K562 (cell line): Measurements from ENCODE around the gene C10orf53. TPM values are rescaled to one million over a fixed set of nuclear protein-coding genes. Genes with fewer than 3 reads are reported as not detected.

Source experiments
- ATAC-seq: fragments of 200-7000 bp; cut with Tn5 transposase; 3 replicates; pipeline ENCODE4 v1.9.1; 2020; ENCODE audit warnings: moderate library complexity
- BruUV-seq: library from RNA; stranded (reverse); fragments of 400-500 nt; replicated peaks from 2 replicates; lab custom pipeline; 2021; lab: Mats Ljungman, UMichigan
- CTCF ChIA-PET: fragments of 300-600 bp; formaldehyde crosslinking; extraction: SDS; loops from one replicate; lab custom pipeline; 2021; ENCODE audit warnings: low intra/inter-chr PET ratio; lab: Yijun Ruan, JAX
- POLR2A ChIA-PET: fragments of 300-600, 350-650 bp; sonication (Branson Sonifier 250); formaldehyde crosslinking; extraction: SDS; loops from one replicate; lab custom pipeline; 2021; ENCODE audit warnings: antibody characterized with exemption, inconsistent platforms; lab: Yijun Ruan, JAX
- DNase-seq, 4 experiments: peaks; one replicate each; pipeline versions ENCODE4 v3.0.0 to v3.0.0-alpha.2; 2011 to 2018; ENCODE audit warnings: low spot score in 3 of 4, mixed read lengths in 3 of 4; ENCODE audit errors: extremely low read depth in 1 of 4
- FAIRE-seq: peaks from 2 replicates; lab custom pipeline; 2011; peaks lifted over from hg19 to GRCh38; lab: Jason Lieb, UNC
- H2AFZ ChIP-seq: 2 replicates; pipeline ENCODE4 v1.6.0; 2011; ENCODE audit warnings: low read depth, low read length, control low read depth, inconsistent platforms
- H3K27ac ChIP-seq: fragments of 200-600 bp; 3 replicates; pipeline ENCODE4 v1.8.0; 2011; ENCODE audit warnings: low read depth, mild to moderate bottlenecking, control low read depth, inconsistent platforms, low read length, moderate library complexity, mixed read lengths; ENCODE audit errors: extremely low read depth
- H3K27me3 ChIP-seq, 2 experiments: fragments of 300-600 bp in 1 of 2; 2 replicates in 1 of 2; 3 replicates in 1 of 2; pipeline versions ENCODE4 v1.6.0 to v1.8.0; 2011; ENCODE audit warnings: inconsistent platforms in 2 of 2, low read length in 2 of 2, mild to moderate bottlenecking in 1 of 2, mixed read lengths in 1 of 2, moderate library complexity in 1 of 2; ENCODE audit not compliant: control insufficient read depth in 2 of 2, insufficient read depth in 2 of 2
- H3K36me3 ChIP-seq: fragments of 300-600 bp; 3 replicates; pipeline ENCODE4 v1.8.0; 2011; ENCODE audit warnings: mild to moderate bottlenecking, low read length, inconsistent platforms; ENCODE audit not compliant: control insufficient read depth, insufficient read depth
- H3K4me1 ChIP-seq, 2 experiments: fragments of 200-600 bp in 1 of 2; replicated peaks in 1 of 2; 2 replicates in 1 of 2; 3 replicates in 1 of 2; pipeline versions ENCODE4 v1.5.1 to v1.8.0; 2011; ENCODE audit warnings: inconsistent platforms in 2 of 2, low read length in 2 of 2, mild to moderate bottlenecking in 1 of 2, mixed read lengths in 1 of 2, moderate library complexity in 1 of 2; ENCODE audit not compliant: control insufficient read depth in 2 of 2, insufficient read depth in 2 of 2
- H3K4me2 ChIP-seq: 2 replicates; pipeline ENCODE4 v1.6.1; 2011; ENCODE audit warnings: low read length, control low read depth, inconsistent platforms, mixed read lengths; ENCODE audit not compliant: insufficient read depth
- H3K4me3 ChIP-seq: fragments of 200-600 bp; sonication (generic), shearing (Covaris generic); 2 replicates; pipeline ENCODE4 v1.5.1; 2016; ENCODE audit warnings: control low read depth, inconsistent platforms
- H3K79me2 ChIP-seq: fragments of 200-600 bp; 3 replicates; pipeline ENCODE4 v1.8.0; 2011; ENCODE audit warnings: low read length, inconsistent platforms; ENCODE audit not compliant: control insufficient read depth, insufficient read depth
- H3K9ac ChIP-seq, 2 experiments: 2 replicates each; pipeline versions ENCODE4 v1.6.0 to v1.6.1; 2011; ENCODE audit warnings: low read depth in 2 of 2, low read length in 2 of 2, control low read depth in 1 of 2, inconsistent platforms in 1 of 2, mild to moderate bottlenecking in 1 of 2, mixed read lengths in 1 of 2; ENCODE audit not compliant: insufficient read depth in 1 of 2
- H3K9me1 ChIP-seq: one replicate; pipeline ENCODE4 v1.6.0; 2011; ENCODE audit warnings: inconsistent platforms, mild to moderate bottlenecking, low read length, moderate library complexity; ENCODE audit not compliant: control insufficient read depth, insufficient read depth
- H3K9me3 ChIP-seq: replicated peaks from 2 replicates; pipeline ENCODE4 v1.5.1; 2011; ENCODE audit warnings: low read depth, low read length, inconsistent platforms; ENCODE audit not compliant: control insufficient read depth, insufficient read depth
- H4K20me1 ChIP-seq: replicated peaks from 2 replicates; pipeline ENCODE4 v1.6.1; 2011; ENCODE audit warnings: low read length, inconsistent platforms, mixed read lengths; ENCODE audit not compliant: control insufficient read depth, insufficient read depth
- ATF1 ChIP-seq, 2 experiments: fragments of 450-650 bp in 1 of 2; IDR thresholded peaks; 2 replicates each; pipeline ENCODE4 v1.6.1; 2016; ENCODE audit warnings: missing compliant biosample characterization in 1 of 2, missing genetic modification characterization in 1 of 2
- ETS2 ChIP-seq: IDR thresholded peaks from 2 replicates; pipeline ENCODE4 v1.6.1; 2016; ENCODE audit warnings: borderline replicate concordance, missing genetic modification characterization, mild to moderate bottlenecking, moderate library complexity, missing compliant biosample characterization; ENCODE audit not compliant: poor library complexity, severe bottlenecking
- ETV5 ChIP-seq: sonication (generic); formaldehyde crosslinking; IDR thresholded peaks from 2 replicates; pipeline ENCODE4 v1.4.0; 2020; ENCODE audit warnings: low read depth, mild to moderate bottlenecking, missing genetic modification reagents
- KAT2B ChIP-seq: IDR thresholded peaks from one replicate; pipeline ENCODE4 v1.6.1; 2012; ENCODE audit warnings: low read depth, mild to moderate bottlenecking, control low read depth, inconsistent platforms, low read length, moderate library complexity
- WGBS: fragments of 100-300 bp; shearing (Covaris generic); methylation state at CpG from one replicate; pipeline ENCODE4 v1.1.6; 2016; ENCODE audit warnings: low coverage, mixed read lengths; ENCODE audit not compliant: insufficient coverage; ENCODE audit errors: missing lambda C conversion rate; 5-methylcytosine and 5-hydroxymethylcytosine counted together
- in situ Hi-C: fragments of 300-500 bp; cut with MboI; formaldehyde crosslinking; loops from 4 replicates; pipeline ENCODE4 v1.15.0; 2018; ENCODE audit warnings: inconsistent platforms, mixed read lengths
- intact Hi-C: fragments of 100-400 bp; cut with micrococcal nuclease; formaldehyde crosslinking; loops from 2 replicates; pipeline ENCODE4 v1.14.2; 2022
- polyA plus RNA-seq, 8 experiments: library from polyadenylated mRNA; depleted of rRNA in 4 of 8; stranded (reverse) in 5 of 8; unstranded in 3 of 8; fragments of >200 nt; fragmentation: Nextera tagmentation in 2 of 8; fragmentation: Illumina TruSeq in 1 of 8; extraction: Ambion mirVana in 2 of 8; extraction: Trizol in 1 of 8; gene quantifications; 2 replicates each; pipeline versions ENCODE4 v1.2.1 to v1.2.3, GENCODE V29; 2011 to 2014; ENCODE audit warnings: inconsistent platforms in 1 of 8, missing spikeins in 1 of 8
- total RNA-seq, 7 experiments: library from RNA; depleted of rRNA in 6 of 7; stranded (reverse); fragments of >200 nt in 6 of 7; fragmentation: Illumina TruSeq in 2 of 7; extraction: Trizol in 2 of 7; gene quantifications; 2 replicates each; pipeline versions ENCODE4 v1.2.1 to v1.2.3, GENCODE V29; 2011 to 2021; ENCODE audit warnings: low replicate concordance in 1 of 7

The C10orf53 gene
- total and polyA plus RNA-seq, 9 of the 15 experiments (the other 6 are each of a cell fraction or from before 2014, with no cell fraction given), result not detected

DNA sequence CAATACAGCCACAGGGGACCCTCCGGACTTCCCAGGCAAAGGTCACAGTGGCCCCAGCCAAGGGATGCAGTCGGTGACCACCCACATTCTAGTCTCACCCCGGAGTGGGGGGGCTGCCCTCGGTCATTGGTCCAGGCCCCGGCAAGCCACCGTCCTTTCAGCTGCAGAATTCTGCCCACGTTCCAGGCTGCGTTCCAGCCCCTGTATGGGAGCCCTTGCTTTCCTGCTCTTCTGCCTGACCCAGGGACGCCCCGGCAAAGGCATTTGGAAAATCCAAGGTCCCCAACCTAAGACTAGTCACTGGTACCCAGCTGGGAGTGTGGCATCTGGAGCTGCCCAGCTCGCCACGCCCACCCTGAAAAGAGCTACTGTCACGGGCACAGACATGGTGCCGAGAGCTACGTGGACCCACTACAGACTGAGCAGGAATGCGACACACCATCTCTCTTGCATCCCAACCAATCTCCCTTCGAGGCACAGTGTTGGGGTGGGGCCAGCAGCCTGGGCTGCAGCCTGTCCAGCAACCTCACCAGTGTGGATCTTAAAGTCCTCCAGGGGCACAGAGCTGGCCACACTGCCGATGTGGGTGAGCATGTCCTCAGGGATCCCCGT is 64.1 kb downstream of the C10orf53 start:
- no peak overlapping the region for H3K4me3 ChIP-seq
- no peak for FAIRE-seq
- POLR2A ChIA-PET, result no interaction called here
- CTCF ChIA-PET, result no interaction called here
- no peak overlapping the region for H3K4me2 ChIP-seq
- H2AFZ ChIP-seq, result no peak overlapping the region
- H3K9me1 ChIP-seq, result no peaks in the 10 kb centered on the region
- ATAC-seq, result no peak
- BruUV-seq, result no TSS peak
- intact Hi-C loops (no loop called here), in situ Hi-C loops (no loop called here)
- under 1% methylated on average over 19 of the region's 19 CpGs for WGBS
- peaks cover 5 to 51% of the 10 kb centered on the region in 2 experiments; a peak in 4 of 5 replicates for H3K27me3 ChIP-seq
- peaks cover 0 to 7% of the 10 kb centered on the region in 2 experiments; a peak in 1 of 5 replicates for H3K4me1 ChIP-seq
- no peak overlapping the region for H3K27ac ChIP-seq
- no peak overlapping the region; a peak in 1 of 4 replicates for H3K9ac ChIP-seq
- H3K36me3 ChIP-seq, result no peaks in the 10 kb centered on the region
- H3K9me3 ChIP-seq, result no peaks in the 10 kb centered on the region
- DNase-seq, result no peak
- no peaks in the 10 kb centered on the region for H3K79me2 ChIP-seq
- H4K20me1 ChIP-seq, result peaks cover 23% of the 10 kb centered on the region; the same call in 1 of the 2 replicates
- TF ChIP-seq ETV5 (CRISPR knock-in tag), result no peak

DNA sequence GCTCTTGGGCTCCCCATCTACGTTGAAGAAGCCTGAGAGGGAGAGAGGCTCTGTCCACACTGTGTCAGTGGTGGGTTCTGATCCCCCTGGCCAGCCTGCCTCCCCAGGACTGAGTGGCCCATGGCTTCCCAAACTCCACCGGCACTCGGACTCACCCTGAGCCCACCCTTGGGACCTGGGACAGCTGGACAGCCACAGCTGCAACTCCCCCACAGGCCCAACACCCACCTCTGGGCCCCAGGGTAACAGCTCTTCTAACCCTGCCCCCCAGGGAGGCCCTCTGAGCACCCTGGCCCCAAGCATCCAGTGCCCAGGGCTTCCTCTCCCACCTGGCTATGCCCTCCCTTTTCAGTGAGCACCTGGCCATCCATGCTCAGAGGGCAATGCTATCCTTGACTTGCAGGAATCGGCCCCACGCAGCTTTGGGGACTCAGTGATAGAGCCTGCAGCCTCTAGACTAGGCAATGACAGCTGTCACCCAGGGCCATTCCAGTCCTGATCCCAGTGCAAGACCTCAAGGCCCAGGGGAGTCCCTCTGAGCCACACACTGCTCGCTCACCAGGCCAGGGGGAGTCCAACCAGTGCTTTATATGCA is 64.7 kb downstream of the C10orf53 start:
- FAIRE-seq, result no peak
- H3K9ac ChIP-seq, result no peak overlapping the region; a peak in 1 of 4 replicates
- no peak for DNase-seq
- peaks cover 18% of the 10 kb centered on the region; the same call in 1 of the 2 replicates for H4K20me1 ChIP-seq
- 0% methylated on average over 6 of the region's 6 CpGs for WGBS
- intact Hi-C loops, result no loop called here
- H3K79me2 ChIP-seq, result no peaks in the 10 kb centered on the region
- TF ChIP-seq ATF1 (CRISPR knock-in tag; IDR thresholded peaks at IDR 0.05) (no peak), ATF1 (tag; IDR thresholded peaks at IDR 0.05) (no peak), ETS2 (tag) (no peak), KAT2B (no peak)
- BruUV-seq, result no TSS peak
- ATAC-seq, result no peak
- H3K4me3 ChIP-seq, result no peak overlapping the region
- peaks cover 0 to 5% of the 10 kb centered on the region in 2 experiments; a peak in 1 of 5 replicates for H3K4me1 ChIP-seq
- peaks cover 5 to 48% of the 10 kb centered on the region in 2 experiments; a peak in 4 of 5 replicates for H3K27me3 ChIP-seq
- ChIA-PET CTCF (no interaction called here), POLR2A (no interaction called here)
- H3K27ac ChIP-seq, result no peak overlapping the region
- no peak overlapping the region for H2AFZ ChIP-seq
- no peaks in the 10 kb centered on the region for H3K9me1 ChIP-seq
- in situ Hi-C loops, result no loop called here
- H3K9me3 ChIP-seq, result no peaks in the 10 kb centered on the region
- H3K36me3 ChIP-seq, result no peaks in the 10 kb centered on the region
- H3K4me2 ChIP-seq, result no peak overlapping the region
